Measurements from ENCODE around the gene SLC35A1.

The SLC35A1 gene

GRCh38 chr6:87539554-87539953 lies 66.8 kb downstream of the SLC35A1 start:
- DNase-seq (ENCODE audit: low spot score) = no peak
- no peak overlapping the region for H3K27ac ChIP-seq (ENCODE audit: poor library complexity, severe bottlenecking)
- H3K36me3 ChIP-seq (ENCODE audit: low read depth) = peaks cover 56% of the 10 kb centered on the region
- no peak for TF ChIP-seq CTCF (IDR thresholded peaks at IDR 0.05; ENCODE audit: poor library complexity, severe bottlenecking)
- ATAC-seq (ENCODE audit: low read depth) = no peak
- no peaks in the 10 kb centered on the region for H3K4me1 ChIP-seq (ENCODE audit: insufficient read depth, poor library complexity, severe bottlenecking)
- H3K27me3 ChIP-seq (ENCODE audit: insufficient read depth, poor library complexity, severe bottlenecking) = no peaks in the 10 kb centered on the region
- no peak overlapping the region for H3K4me3 ChIP-seq (ENCODE audit: severe bottlenecking)
- no peaks in the 10 kb centered on the region for H3K9me3 ChIP-seq (ENCODE audit: severe bottlenecking)

GRCh38 chr6:87540539-87540938 lies 67.8 kb downstream of the SLC35A1 start:
- Histone ChIP-seq H3K36me3 (ENCODE audit: low read depth) (peaks cover 52% of the 10 kb centered on the region), H3K4me1 (ENCODE audit: insufficient read depth, poor library complexity, severe bottlenecking) (no peaks in the 10 kb centered on the region), H3K9me3 (ENCODE audit: severe bottlenecking) (no peaks in the 10 kb centered on the region), H3K27ac (ENCODE audit: poor library complexity, severe bottlenecking) (no peak overlapping the region), H3K27me3 (ENCODE audit: insufficient read depth, poor library complexity, severe bottlenecking) (no peaks in the 10 kb centered on the region), H3K4me3 (ENCODE audit: severe bottlenecking) (no peak overlapping the region)
- DNase-seq (ENCODE audit: low spot score) = no peak
- ATAC-seq (ENCODE audit: low read depth) = no peak
- TF ChIP-seq CTCF (IDR thresholded peaks at IDR 0.05; ENCODE audit: poor library complexity, severe bottlenecking) = no peak

GRCh38 chr6:87541041-87541440 lies 68.3 kb downstream of the SLC35A1 start:
- Histone ChIP-seq H3K9me3 (ENCODE audit: severe bottlenecking) (no peaks in the 10 kb centered on the region), H3K4me3 (ENCODE audit: severe bottlenecking) (no peak overlapping the region), H3K36me3 (ENCODE audit: low read depth) (peaks cover 52% of the 10 kb centered on the region), H3K4me1 (ENCODE audit: insufficient read depth, poor library complexity, severe bottlenecking) (no peaks in the 10 kb centered on the region), H3K27ac (ENCODE audit: poor library complexity, severe bottlenecking) (no peak overlapping the region), H3K27me3 (ENCODE audit: insufficient read depth, poor library complexity, severe bottlenecking) (no peaks in the 10 kb centered on the region)
- ATAC-seq (ENCODE audit: low read depth) (no peak), DNase-seq (ENCODE audit: low spot score) (no peak)
- TF ChIP-seq CTCF (IDR thresholded peaks at IDR 0.05; ENCODE audit: poor library complexity, severe bottlenecking) = no peak

GRCh38 chr6:87541744-87542143 lies 69.0 kb downstream of the SLC35A1 start:
- ATAC-seq (ENCODE audit: low read depth) (no peak), DNase-seq (ENCODE audit: low spot score) (no peak)
- no peak overlapping the region for H3K27ac ChIP-seq (ENCODE audit: poor library complexity, severe bottlenecking)
- H3K27me3 ChIP-seq (ENCODE audit: insufficient read depth, poor library complexity, severe bottlenecking) = no peaks in the 10 kb centered on the region
- TF ChIP-seq CTCF (IDR thresholded peaks at IDR 0.05; ENCODE audit: poor library complexity, severe bottlenecking) = no peak
- no peaks in the 10 kb centered on the region for H3K9me3 ChIP-seq (ENCODE audit: severe bottlenecking)
- no peak overlapping the region for H3K4me3 ChIP-seq (ENCODE audit: severe bottlenecking)
- H3K36me3 ChIP-seq (ENCODE audit: low read depth) = peaks cover 51% of the 10 kb centered on the region
- no peaks in the 10 kb centered on the region for H3K4me1 ChIP-seq (ENCODE audit: insufficient read depth, poor library complexity, severe bottlenecking)

GRCh38 chr6:87543696-87544473 lies 71.1 kb downstream of the SLC35A1 start:
- no peak for DNase-seq (ENCODE audit: low spot score)
- no peak overlapping the region for H3K27ac ChIP-seq (ENCODE audit: poor library complexity, severe bottlenecking)
- no peak for TF ChIP-seq CTCF (IDR thresholded peaks at IDR 0.05; ENCODE audit: poor library complexity, severe bottlenecking)

More at GRCh38 chr6:87543696-87544473, 71.1 kb downstream of the SLC35A1 start:
- Histone ChIP-seq H3K4me3 (ENCODE audit: severe bottlenecking) (no peak overlapping the region), H3K36me3 (ENCODE audit: low read depth) (peaks cover 51% of the 10 kb centered on the region), H3K9me3 (ENCODE audit: severe bottlenecking) (no peaks in the 10 kb centered on the region), H3K27me3 (ENCODE audit: insufficient read depth, poor library complexity, severe bottlenecking) (no peaks in the 10 kb centered on the region), H3K4me1 (ENCODE audit: insufficient read depth, poor library complexity, severe bottlenecking) (no peaks in the 10 kb centered on the region)
- ATAC-seq (ENCODE audit: low read depth) = no peak

Measured in RWPE2 (cell line).